Spleen (tissue), 7 donors: ENCODE measurements around the gene APC.

ENCODE experiments used
- CTCF ChIP-seq, 11 experiments: fragments of 200-600 bp in 7 of 11; fragments of 450-650 bp in 4 of 11; sonication (generic) in 4 of 11; IDR thresholded peaks in 8 of 11; conservative IDR thresholded peaks in 3 of 11; 1 replicate in 7 of 11; 2 replicates in 4 of 11; pipeline versions ENCODE4 v1.4.0 to v1.8.0; 2016 to 2021; ENCODE audit warnings: antibody characterized with exemption in 11 of 11, inconsistent platforms in 4 of 11, mild to moderate bottlenecking in 1 of 11
- POLR2A ChIP-seq, 3 donors: fragments of 450-650 bp; IDR thresholded peaks; one replicate each; pipeline ENCODE4 v1.5.1; 2017; ENCODE audit warnings: antibody characterized with exemption in 3 of 3, mild to moderate bottlenecking in 1 of 3
- donor health status: DM: no; HTN: no; CAD: no; lungs with moderate emphysema.
- donor health status: DM: no; HTN: no; CAD: no.
- donor health status: DM: no; HTN: no; CAD: no.

GRCh38 chr5:112799661-112800060 is 62.0 kb downstream of the APC start:
- TF ChIP-seq POLR2A (IDR thresholded peaks at IDR 0.05) (no peak), CTCF (IDR thresholded peaks at IDR 0.05 in 8 of 11, conservative IDR thresholded peaks at IDR 0.05 in 3 of 11) (no peak)
